ENCODE data around the gene MISP.

- no peak for TF ChIP-seq CTCF (IDR thresholded peaks at IDR 0.05)
- TF ChIP-seq POLR2AphosphoS5 (IDR thresholded peaks at IDR 0.05), result no peak
These were observed 51.1 kb downstream of the MISP start for GRCh38 chr19:801861-802497.

All from transverse colon (tissue), 4 donors.